Uterus (tissue), 4 donors: ENCODE results near the gene KRT78. TPM values are rescaled to one million over a fixed set of nuclear protein-coding genes. Genes with fewer than 3 reads are reported as not detected.
A peak's percentile ranks its signal among the peaks of the same experiment; 100 is the strongest.
"Not testable (repeated sequence)": the region's sequence is repeated elsewhere in the genome, so short reads cannot be mapped to it uniquely, and the experiment has no call there.

Source experiments
- DNase-seq, 2 donors: peaks; one replicate each; pipeline ENCODE4 v3.0.0-alpha.2; 2019 to 2020
- H3K27ac ChIP-seq, 2 donors: fragments of 200-600 bp; sonication (generic); 1 replicate in 1 of 2; 2 replicates in 1 of 2; pipeline ENCODE4 v1.5.1; 2016 to 2018
- H3K27me3 ChIP-seq, 2 donors: fragments of 200-600 bp; sonication (generic); one replicate each; pipeline ENCODE4 v1.5.1; 2018 to 2019; ENCODE audit warnings: control low read depth in 1 of 2
- H3K36me3 ChIP-seq, 2 donors: fragments of 200-600 bp; sonication (generic); one replicate each; pipeline ENCODE4 v1.5.1; 2019; ENCODE audit warnings: control low read depth in 1 of 2
- H3K4me1 ChIP-seq, 2 donors: fragments of 200-600 bp; sonication (generic); one replicate each; pipeline ENCODE4 v1.5.1; 2018 to 2019; ENCODE audit warnings: control low read depth in 1 of 2
- H3K4me3 ChIP-seq, 2 donors: fragments of 200-600 bp; sonication (generic); 1 replicate in 1 of 2; 2 replicates in 1 of 2; pipeline ENCODE4 v1.5.1; 2018 to 2019; ENCODE audit warnings: mild to moderate bottlenecking in 1 of 2
- H3K9me3 ChIP-seq, 2 donors: fragments of 200-600 bp; sonication (generic); one replicate each; pipeline ENCODE4 v1.5.1; 2019; ENCODE audit warnings: control low read depth in 1 of 2
- POLR2A ChIP-seq, 2 donors: fragments of 450-650 bp; IDR thresholded peaks; one replicate each; pipeline ENCODE4 v1.6.1; 2016; ENCODE audit warnings: antibody characterized with exemption in 2 of 2, mild to moderate bottlenecking in 1 of 2, moderate library complexity in 1 of 2
- intact Hi-C: fragments of 100-400 bp; cut with DNase I; formaldehyde crosslinking; loops from one replicate; pipeline ENCODE4 v1.15.1; 2023; ENCODE audit warnings: low total_unique reads
- total RNA-seq, 4 donors: library from RNA; depleted of rRNA in 3 of 4; stranded (reverse); fragments of >200 nt in 3 of 4; gene quantifications; one replicate each; pipeline versions ENCODE4 v1.1.0 to v1.2.4, GENCODE V29; 2014 to 2023
- TF ChIP-seq, protein P1 (sequence below), 4 experiments: fragments of 200-600 bp in 2 of 4; fragments of 450-650 bp in 2 of 4; sonication (generic) in 2 of 4; IDR thresholded peaks; one replicate each; pipeline ENCODE4 v1.5.1; 2016 to 2019; ENCODE audit warnings: antibody characterized with exemption in 4 of 4, mild to moderate bottlenecking in 2 of 4, moderate library complexity in 1 of 4
- donor health status: DM: yes; HTN: yes; CAD: no.

The KRT78 gene
- total RNA-seq, 4 donors from 2014 or later: not detected

GRCh38 chr12:52892207-52892852 is 43.5 kb upstream of the KRT78 start:
- DNase-seq: no peak
- intact Hi-C loops: no loop called here
- no peaks in the 10 kb centered on the region for H3K9me3 ChIP-seq
- no peak overlapping the region for H3K4me3 ChIP-seq
- H3K4me1 ChIP-seq: no peaks in the 10 kb centered on the region
- no peaks in the 10 kb centered on the region for H3K27me3 ChIP-seq
- TF ChIP-seq, protein P1, sequence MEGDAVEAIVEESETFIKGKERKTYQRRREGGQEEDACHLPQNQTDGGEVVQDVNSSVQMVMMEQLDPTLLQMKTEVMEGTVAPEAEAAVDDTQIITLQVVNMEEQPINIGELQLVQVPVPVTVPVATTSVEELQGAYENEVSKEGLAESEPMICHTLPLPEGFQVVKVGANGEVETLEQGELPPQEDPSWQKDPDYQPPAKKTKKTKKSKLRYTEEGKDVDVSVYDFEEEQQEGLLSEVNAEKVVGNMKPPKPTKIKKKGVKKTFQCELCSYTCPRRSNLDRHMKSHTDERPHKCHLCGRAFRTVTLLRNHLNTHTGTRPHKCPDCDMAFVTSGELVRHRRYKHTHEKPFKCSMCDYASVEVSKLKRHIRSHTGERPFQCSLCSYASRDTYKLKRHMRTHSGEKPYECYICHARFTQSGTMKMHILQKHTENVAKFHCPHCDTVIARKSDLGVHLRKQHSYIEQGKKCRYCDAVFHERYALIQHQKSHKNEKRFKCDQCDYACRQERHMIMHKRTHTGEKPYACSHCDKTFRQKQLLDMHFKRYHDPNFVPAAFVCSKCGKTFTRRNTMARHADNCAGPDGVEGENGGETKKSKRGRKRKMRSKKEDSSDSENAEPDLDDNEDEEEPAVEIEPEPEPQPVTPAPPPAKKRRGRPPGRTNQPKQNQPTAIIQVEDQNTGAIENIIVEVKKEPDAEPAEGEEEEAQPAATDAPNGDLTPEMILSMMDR (IDR thresholded peaks at IDR 0.05): no peak
- TF ChIP-seq POLR2A (IDR thresholded peaks at IDR 0.05): no peak
- no peak overlapping the region for H3K27ac ChIP-seq
- H3K36me3 ChIP-seq: no peaks in the 10 kb centered on the region

- Histone ChIP-seq H3K9me3 (no peaks in the 10 kb centered on the region), H3K4me1 (no peaks in the 10 kb centered on the region), H3K36me3 (no peaks in the 10 kb centered on the region), H3K27me3 (no peaks in the 10 kb centered on the region), H3K4me3 (no peak overlapping the region), H3K27ac (no peak overlapping the region)
- no peak for DNase-seq
- TF ChIP-seq, protein P1 (IDR thresholded peaks at IDR 0.05): no peak
- TF ChIP-seq POLR2A (IDR thresholded peaks at IDR 0.05): no peak
- intact Hi-C loops: no loop called here
These were observed 42.2 kb upstream of the KRT78 start for GRCh38 chr12:52891044-52891443.

DNA sequence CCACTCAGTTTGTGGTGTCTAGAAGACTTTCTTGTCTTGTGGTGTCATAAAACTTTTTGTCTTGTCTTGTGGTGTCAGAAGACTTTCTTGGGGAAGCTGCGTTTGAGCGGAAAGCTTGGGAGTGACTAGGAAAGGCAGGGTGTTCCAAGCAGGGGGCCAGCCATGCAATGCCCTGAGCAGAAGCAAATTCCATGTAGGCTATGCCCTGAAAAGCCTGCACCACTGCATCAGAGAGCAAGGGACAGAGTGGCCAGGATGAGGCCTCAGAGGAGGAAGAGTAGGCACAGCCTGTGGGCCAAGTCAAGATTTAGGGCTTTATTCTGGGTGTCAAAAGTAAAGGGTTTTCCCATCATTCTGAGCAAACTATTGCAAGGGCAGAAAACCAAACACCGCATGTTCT is 41.6 kb upstream of the KRT78 start:
- no peak overlapping the region for H3K27ac ChIP-seq
- no peaks in the 10 kb centered on the region for H3K4me1 ChIP-seq
- no peaks in the 10 kb centered on the region for H3K9me3 ChIP-seq
- no peak for DNase-seq
- H3K4me3 ChIP-seq: no peak overlapping the region
- intact Hi-C loops: no loop called here
- TF ChIP-seq POLR2A (IDR thresholded peaks at IDR 0.05): no peak
- TF ChIP-seq, protein P1 (IDR thresholded peaks at IDR 0.05): no peak
- no peaks in the 10 kb centered on the region for H3K36me3 ChIP-seq
- H3K27me3 ChIP-seq: no peaks in the 10 kb centered on the region

DNA sequence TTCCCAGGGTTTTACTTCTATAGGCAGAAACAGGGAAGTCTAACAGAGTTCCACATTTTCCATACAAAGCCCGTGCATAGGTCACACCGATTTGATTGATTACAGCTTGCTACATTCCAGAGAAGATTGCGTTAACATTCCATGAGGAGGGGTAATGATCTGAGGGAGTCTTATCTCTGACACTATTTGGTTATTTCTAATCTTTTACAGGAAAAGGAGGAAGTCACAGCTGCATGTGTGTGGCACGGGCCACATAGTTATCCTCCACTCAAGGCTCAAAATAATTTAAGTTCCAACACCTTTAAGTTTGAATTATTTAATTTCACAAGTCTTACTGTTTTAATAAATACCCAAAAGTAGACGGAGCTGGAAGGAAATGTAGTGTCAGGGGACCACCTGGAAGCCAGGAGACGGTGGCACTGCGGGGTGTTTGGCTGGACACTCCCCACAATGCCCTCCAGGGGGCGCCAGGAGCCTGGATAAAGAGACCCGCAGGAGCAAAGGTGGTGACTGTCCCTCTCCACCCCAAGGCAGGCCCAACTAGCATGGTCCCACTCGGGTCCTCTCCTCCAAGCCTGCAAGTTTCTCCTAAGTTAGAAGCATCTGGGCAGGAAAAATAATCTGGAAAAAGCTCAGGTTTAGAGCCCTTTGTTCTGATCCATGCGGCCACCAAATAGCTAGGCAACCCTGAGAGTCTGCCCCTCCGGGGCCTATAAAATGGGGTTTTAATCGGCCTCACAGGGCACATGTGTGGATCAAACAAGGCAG is 35.9 kb upstream of the KRT78 start:
- no peak overlapping the region for H3K27ac ChIP-seq
- no peaks in the 10 kb centered on the region for H3K9me3 ChIP-seq
- TF ChIP-seq, protein P1 (IDR thresholded peaks at IDR 0.05): peak; percentile 85 to 97 (median 94)
- no peak for TF ChIP-seq POLR2A (IDR thresholded peaks at IDR 0.05)
- no peaks in the 10 kb centered on the region for H3K4me1 ChIP-seq
- no peak overlapping the region for H3K4me3 ChIP-seq
- intact Hi-C loops: loop anchor here (5.0 kb wide), 1 partner anchor 93 kb away; no protein-coding TSS in a partner anchor
- peak; percentile 72 to 74 for DNase-seq
- H3K36me3 ChIP-seq: no peaks in the 10 kb centered on the region
- no peaks in the 10 kb centered on the region for H3K27me3 ChIP-seq

DNA sequence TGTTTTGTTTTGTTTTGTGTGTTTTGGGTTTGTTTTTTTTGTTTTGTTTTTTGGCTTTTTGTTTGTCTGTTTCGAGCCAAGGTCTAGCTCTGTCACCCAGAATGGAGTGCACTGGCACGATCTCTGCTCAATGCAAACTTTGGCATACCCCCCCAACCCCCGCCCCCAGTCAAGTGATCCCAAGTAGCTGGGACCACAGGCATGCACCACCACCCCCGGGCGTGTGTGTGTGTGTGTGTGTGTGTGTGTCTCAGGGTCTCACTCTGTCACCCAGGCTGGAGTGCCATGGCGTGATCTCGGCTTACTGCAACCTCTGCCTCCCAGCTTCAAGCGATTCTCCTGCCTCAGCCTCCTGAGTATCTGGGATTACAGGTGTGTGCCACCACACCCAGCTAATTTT is 31.7 kb upstream of the KRT78 start:
- H3K27ac ChIP-seq, H3K4me3 ChIP-seq, H3K36me3 ChIP-seq, intact Hi-C loops, H3K9me3 ChIP-seq, H3K27me3 ChIP-seq, DNase-seq: not testable (repeated sequence)
- peaks cover 0 to 12% of the 10 kb centered on the region in 2 donors for H3K4me1 ChIP-seq
